GM13976 (cell line): ENCODE measurements around the gene COQ9.

Experiments used
- DNase-seq: peaks from one replicate; pipeline ENCODE4 v3.0.0; 2012; ENCODE audit warnings: low spot score
- CTCF ChIP-seq: IDR thresholded peaks from 2 replicates; pipeline ENCODE4 v1.5.1; 2012; ENCODE audit warnings: borderline replicate concordance, mild to moderate bottlenecking; ENCODE audit not compliant: insufficient read depth; ENCODE audit errors: extremely low read depth, missing control alignments, control extremely low read depth
- in situ Hi-C: fragments of 300-500 bp; cut with MboI; formaldehyde crosslinking; loops from one replicate; pipeline ENCODE4 v1.12.0; 2022; ENCODE audit warnings: low sequenced_read_pairs, mixed read lengths, inconsistent platforms; ENCODE audit not compliant: unreplicated experiment

Gene COQ9

DNA sequence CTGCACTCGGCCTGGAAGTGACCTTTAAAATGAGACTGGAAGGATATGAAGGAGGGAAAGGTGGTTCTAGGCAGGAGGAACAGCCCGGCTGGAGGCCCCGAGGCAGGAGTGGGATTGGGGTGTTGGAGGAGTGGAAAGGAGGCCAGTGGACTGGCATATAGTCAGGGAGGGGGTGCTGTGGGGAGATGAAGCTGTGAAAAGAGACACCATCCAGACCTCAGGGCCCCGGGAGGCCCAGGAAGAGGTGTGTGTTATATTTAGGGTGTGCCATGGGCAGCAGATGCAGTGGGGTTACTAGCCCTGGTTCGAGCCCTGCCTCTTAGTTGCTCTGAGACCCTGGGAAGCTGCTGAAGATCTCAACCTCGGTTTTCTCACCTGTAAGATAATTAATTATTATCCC lies 57.9 kb downstream of the COQ9 start:
- DNase-seq = no peak
- no peak for TF ChIP-seq CTCF
- in situ Hi-C loops = no loop called here

GRCh38 chr16:57507136-57508034 lies 60.1 kb downstream of the COQ9 start:
- no peak for DNase-seq
- in situ Hi-C loops = no loop called here
- no peak for TF ChIP-seq CTCF

GRCh38 chr16:57508035-57508425 lies 60.8 kb downstream of the COQ9 start:
- TF ChIP-seq CTCF = no peak
- DNase-seq = no peak
- in situ Hi-C loops = no loop called here

DNA sequence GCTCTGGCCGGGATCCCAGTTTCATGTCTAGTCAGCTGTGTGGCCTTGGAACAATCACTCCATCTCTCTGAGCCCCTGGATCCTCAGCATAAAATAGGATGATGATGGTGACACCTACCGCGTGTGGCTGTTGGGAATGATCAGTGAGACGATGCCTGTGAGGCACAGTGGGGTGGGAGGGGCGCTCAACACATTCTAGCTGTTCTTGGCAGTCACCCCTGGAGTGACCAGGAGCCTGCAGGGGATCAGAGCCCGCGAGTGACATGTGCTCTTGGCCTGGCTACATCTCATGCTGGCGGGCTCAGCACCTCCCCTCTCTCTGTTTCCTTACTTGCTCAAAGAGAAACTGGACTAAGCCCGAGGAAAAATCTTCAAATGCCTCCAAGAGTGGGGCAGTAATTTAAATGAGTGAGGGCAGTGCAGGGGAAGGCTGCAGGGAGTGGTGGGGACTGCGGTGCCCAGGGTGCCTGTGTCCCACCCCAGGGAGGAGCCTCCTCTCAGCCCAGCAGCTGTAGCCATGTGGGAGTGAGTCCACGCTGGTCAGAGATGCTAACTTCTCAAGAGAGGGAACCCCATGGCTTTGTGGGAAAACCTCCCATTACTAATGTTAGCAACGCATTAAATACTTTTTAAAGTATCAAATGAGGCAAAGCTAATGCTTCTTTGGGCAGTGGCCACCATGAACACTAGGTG lies 62.1 kb downstream of the COQ9 start:
- DNase-seq = no peak
- in situ Hi-C loops = no loop called here
- TF ChIP-seq CTCF = no peak

- in situ Hi-C loops = no loop called here
- no peak for TF ChIP-seq CTCF
Observed at GRCh38 chr16:57510016-57510871, 63.0 kb downstream of the COQ9 start.

More at GRCh38 chr16:57510016-57510871, 63.0 kb downstream of the COQ9 start:
- no peak for DNase-seq
